Stimulated activated CD4-positive, alpha-beta T cell treated with anti-CD3 and anti-CD28 coated beads, Interleukin-12 subunit alpha, Interleukin-12 subunit beta, amount 100 ng/mL, for 48 hours (primary cell): ENCODE results near the gene MOV10.
A peak's percentile ranks its signal among the peaks of the same experiment; 100 is the strongest.
"Not testable (repeated sequence)": the region's sequence is repeated elsewhere in the genome, so short reads cannot be mapped to it uniquely, and the experiment has no call there.

ENCODE experiments used
- DNase-seq, 3 donors: peaks; one replicate each; pipeline ENCODE4 v3.0.0-alpha.2; 2020; ENCODE audit warnings: low read depth in 2 of 3, low spot score in 1 of 3

MOV10 gene, protein sequence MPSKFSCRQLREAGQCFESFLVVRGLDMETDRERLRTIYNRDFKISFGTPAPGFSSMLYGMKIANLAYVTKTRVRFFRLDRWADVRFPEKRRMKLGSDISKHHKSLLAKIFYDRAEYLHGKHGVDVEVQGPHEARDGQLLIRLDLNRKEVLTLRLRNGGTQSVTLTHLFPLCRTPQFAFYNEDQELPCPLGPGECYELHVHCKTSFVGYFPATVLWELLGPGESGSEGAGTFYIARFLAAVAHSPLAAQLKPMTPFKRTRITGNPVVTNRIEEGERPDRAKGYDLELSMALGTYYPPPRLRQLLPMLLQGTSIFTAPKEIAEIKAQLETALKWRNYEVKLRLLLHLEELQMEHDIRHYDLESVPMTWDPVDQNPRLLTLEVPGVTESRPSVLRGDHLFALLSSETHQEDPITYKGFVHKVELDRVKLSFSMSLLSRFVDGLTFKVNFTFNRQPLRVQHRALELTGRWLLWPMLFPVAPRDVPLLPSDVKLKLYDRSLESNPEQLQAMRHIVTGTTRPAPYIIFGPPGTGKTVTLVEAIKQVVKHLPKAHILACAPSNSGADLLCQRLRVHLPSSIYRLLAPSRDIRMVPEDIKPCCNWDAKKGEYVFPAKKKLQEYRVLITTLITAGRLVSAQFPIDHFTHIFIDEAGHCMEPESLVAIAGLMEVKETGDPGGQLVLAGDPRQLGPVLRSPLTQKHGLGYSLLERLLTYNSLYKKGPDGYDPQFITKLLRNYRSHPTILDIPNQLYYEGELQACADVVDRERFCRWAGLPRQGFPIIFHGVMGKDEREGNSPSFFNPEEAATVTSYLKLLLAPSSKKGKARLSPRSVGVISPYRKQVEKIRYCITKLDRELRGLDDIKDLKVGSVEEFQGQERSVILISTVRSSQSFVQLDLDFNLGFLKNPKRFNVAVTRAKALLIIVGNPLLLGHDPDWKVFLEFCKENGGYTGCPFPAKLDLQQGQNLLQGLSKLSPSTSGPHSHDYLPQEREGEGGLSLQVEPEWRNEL

GRCh38 chr1:112674440-112674985, at the start of gene MOV10:
TSS of gene MOV10 (plus strand) at chr1:112674659. CDS start at chr1:112674913, 254 bp downstream.
- peak; percentile 37 to 59 (median 42) for DNase-seq

DNA sequence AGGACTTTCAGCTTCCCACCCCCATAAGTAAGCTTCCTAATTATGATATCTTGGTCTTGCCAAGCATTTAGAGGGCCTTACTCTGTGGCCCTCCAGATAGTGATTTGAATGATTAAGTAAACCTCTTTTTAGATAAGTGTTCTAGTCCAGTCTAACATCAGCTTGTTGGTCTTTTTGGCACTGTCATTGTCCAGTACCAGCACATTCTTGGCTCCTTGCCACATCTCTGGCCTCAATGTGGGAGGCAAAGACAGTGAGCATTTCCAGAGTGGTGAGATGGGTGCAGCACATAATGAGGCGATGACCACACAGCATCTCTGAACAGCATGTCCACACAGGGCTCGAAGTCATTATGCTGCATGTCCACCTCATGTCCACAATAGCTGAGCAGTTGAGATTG, 48.8 kb upstream of the MOV10 start:
- DNase-seq, result no peak

DNA sequence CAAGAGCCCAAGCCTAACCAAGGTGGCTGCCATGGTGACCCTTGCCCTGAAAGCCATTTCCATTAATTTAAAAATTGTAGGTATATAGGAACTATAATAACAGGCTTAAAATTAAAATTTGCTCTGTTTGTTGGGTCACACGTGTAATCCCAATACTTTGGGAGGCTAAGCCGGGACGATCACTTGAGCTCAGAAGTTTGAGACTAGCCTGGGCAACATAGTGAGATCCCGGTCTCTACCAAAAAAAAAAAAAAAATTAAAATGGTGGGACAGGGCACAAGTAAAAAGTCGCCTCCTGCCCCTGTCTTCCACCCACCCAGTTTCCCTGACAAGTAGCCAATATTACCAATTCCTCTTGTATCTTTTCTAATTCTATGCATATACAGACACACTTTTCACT, 48.3 kb upstream of the MOV10 start:
- no peak for DNase-seq

GRCh38 chr1:112626887-112627286, 47.6 kb upstream of the MOV10 start:
- no peak for DNase-seq

GRCh38 chr1:112628516-112628915, 45.9 kb upstream of the MOV10 start:
- DNase-seq, result no peak

DNA sequence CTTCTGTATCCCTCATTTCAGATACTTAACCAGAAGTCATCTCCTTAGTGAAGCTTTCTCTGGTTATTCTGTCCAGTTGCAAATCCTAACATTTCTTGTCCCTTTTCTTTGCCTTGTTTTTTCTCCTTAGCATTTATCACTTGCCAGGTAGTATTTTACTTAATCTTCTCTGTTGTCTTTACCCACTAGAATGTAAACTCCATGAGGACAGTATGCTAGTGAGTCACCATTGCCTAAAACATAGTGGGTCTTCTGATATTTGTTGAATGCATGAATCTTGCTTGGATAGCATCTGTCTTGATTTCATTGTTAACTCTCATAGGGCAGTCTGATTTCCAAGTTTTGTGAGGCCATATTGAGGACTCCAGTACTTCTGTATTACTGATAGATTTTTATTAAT, 45.2 kb upstream of the MOV10 start:
- no peak for DNase-seq

- DNase-seq, result no peak
Measured at GRCh38 chr1:112633628-112634027, 40.8 kb upstream of the MOV10 start.

GRCh38 chr1:112634367-112634766, 40.1 kb upstream of the MOV10 start:
- no peak for DNase-seq

DNA sequence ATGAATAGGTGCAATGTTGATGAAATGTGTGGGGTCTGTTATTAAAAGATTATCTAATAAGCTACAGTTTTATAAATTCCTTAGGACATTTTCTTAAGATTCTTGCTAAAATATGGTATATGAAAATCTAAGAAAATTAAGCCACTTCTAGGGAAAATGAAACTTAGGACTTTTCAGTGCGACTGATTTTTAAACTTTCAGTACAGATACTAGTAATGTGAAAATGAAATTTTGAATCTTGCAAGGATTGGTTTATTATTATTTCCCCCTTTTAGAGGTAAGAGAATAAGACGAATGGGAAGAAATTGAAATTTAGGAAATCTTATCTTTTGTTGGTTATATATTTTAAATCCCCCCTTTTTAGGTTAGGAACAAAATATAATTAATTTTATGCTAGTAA, 38.4 kb upstream of the MOV10 start:
- no peak for DNase-seq

DNA sequence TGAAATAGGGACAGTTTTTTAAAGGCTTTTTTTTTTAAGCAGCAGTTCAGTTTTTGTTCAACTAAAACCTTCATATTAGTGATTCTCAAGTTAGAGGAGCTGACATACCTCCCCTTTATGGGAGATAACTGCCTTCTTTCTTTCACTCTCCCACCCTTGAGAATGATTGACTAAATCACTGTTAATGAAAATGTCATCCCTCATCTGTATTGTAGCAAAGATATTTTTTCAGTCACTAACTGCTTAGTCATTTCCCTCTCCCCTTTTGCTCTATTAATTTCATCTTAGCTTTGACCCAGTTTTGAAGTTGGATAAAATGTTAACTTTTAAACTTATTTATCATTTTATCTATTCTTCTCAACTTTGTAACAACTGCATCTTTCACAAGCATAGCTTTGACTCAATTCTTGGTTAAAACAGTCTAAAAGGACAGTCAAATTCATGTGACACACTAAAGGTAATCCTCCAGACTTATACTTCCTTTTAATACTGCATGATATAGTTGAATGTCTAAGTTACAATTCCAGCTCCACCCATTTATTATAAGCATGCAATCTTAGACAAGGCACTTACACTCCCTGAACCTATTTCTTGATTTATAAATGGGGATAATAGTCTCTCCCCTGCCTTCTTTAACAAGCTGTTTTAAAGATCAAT, 37.7 kb upstream of the MOV10 start:
- DNase-seq, result no peak

- no peak for DNase-seq
Measured at GRCh38 chr1:112637254-112638109, 37.0 kb upstream of the MOV10 start.

DNA sequence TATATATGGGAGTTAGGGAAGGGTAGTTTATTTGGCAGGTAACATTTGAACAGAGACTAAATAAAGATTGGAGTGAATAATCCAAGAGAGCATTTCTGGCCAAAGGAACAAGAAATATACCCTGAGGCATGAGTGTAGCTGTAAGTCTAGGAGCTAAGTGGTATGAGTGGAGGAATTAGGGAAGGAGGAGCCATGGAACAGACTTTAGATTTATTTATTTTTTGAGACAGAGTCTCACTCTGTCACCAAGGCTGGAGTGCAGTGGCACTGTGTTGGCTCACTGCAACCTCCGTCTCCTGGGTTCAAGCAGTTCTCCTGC, 36.4 kb upstream of the MOV10 start:
- no peak for DNase-seq

DNA sequence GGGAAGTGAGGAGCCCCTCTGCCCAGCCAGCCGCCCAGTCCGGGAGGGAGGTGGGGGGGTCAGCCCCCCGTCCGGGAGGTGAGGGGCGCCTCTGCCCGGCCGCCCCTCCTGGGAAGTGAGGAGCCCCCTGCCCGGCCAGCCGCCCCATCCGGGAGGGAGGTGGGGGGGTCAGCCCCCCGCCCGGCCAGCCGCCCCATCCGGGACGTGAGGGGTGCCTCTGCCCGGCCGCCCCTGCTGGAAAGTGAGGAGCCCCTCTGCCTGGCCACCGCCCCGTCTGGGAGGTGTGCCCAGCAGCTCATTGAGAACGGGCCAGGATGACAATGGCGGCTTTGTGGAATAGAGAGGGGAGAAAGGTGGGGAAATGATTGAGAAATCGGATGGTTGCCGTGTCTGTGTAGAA, 34.0 kb upstream of the MOV10 start:
- not testable (repeated sequence) for DNase-seq

GRCh38 chr1:112643080-112643479, 31.4 kb upstream of the MOV10 start:
- DNase-seq, result no peak

DNA sequence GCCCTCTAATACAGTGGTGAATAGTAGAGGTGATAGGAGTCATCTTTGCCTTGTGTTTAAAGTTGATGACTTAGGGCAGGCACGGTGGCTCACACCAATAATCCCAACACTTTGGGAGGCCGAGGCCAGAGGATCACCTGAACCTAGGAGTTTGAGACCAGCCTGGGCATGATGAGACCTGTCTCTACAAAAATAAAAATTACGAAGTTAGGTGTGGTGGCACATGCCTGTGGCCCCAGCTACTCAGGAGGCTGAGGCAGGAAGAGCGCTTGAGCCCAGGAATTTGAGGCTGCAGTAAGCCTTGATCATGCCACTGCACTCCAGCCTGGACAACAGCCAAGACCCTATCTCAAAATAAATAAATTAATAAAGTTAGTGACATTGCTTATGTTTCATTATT, 28.2 kb upstream of the MOV10 start:
- DNase-seq, result no peak

- no peak for DNase-seq
Measured at GRCh38 chr1:112651205-112651604, 23.3 kb upstream of the MOV10 start.

- no peak for DNase-seq
Measured at GRCh38 chr1:112665857-112666256, 8.6 kb upstream of the MOV10 start.

- DNase-seq, result no peak
Measured at GRCh38 chr1:112666946-112667345, 7.5 kb upstream of the MOV10 start.

DNA sequence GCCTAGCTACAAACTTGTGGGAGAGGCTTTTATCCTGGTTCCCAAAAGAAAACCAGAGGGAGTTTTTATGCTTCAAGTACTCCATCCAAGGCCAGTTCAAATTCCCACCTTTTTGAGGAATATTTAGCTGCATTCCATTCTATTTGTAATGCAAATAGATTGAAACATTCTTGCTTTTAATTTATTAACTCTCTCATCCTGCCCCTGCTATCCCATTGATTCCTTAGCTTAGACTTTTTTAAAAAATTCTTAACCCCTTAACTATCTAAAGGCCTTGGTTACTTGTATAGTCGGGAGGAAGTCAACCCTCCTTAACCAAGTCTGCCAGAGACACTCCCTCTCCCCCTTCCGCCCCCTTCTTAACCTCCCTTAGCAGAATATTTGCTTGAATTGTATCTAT, 2.5 kb upstream of the MOV10 start:
- DNase-seq, result no peak

- DNase-seq, result no peak
Measured at GRCh38 chr1:112672842-112673241, 1.6 kb upstream of the MOV10 start.
